HG03097 (cell line): ENCODE data around the gene PPP1CB.
A peak's percentile ranks its signal among the peaks of the same experiment; 100 is the strongest.
"Not testable (repeated sequence)": the region's sequence is repeated elsewhere in the genome, so short reads cannot be mapped to it uniquely, and the experiment has no call there.

ENCODE experiments used
- ATAC-seq: cut with Tn5 transposase; IDR thresholded peaks from one replicate; pipeline ENCODE4 v1.9.1; 2021; ENCODE audit not compliant: unreplicated experiment, low FRiP score

The PPP1CB gene

DNA sequence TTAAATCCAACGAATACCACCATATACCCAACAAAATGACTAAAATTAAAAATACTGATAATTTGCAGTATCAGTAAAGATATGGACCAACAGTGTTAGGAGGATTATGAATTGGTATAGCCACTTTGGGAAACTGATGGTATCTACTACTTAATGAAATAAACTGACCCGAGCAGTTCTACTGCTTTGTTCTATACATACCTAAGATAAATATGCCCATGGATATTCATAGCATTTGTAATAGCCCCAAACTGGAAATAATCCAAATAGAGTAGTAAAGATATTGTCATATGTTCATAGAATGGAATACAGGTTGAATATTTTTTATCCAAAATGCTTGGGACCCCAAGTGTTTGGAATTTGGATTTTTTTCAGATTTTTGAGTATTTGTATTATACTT is 20.7 kb downstream of the PPP1CB start:
- no peak for ATAC-seq

DNA sequence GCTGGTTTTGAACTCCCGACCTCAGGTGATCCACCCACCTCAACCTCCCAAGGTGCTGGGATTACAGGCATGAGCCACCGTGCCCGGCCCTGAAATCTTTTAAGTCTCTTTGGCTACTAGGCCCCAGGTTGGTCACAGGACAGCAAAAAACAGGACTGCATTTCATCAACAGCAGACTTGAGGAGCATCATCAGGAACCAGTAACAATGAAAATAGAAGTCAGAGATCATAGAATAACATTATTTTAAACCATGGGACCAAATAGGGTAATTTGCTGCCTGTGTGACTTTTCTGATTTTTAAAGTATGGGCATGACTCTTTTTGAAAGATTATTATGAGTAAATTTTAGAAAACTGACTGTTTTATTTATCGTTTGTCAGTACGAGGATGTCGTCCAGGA is 24.8 kb downstream of the PPP1CB start:
- ATAC-seq = no peak

DNA sequence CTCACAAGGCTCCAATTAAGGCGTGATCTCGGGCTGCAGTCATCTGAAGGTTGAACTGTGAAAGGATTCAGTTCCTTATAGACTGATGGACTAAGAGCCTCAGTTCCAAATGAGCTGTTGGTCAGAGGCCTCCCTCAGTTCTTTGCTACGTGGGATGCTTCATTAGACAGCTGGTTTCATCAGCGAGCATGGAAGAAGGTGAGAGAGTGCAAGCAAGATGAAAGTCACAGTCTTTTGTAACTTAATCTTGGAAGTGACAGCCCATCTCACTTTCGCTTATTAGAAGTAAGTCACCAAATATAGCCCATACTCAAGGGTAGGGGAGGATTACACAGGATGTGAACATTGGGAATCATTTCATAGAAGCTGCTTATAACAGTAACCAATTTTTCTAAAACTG is 26.8 kb downstream of the PPP1CB start:
- ATAC-seq = no peak

DNA sequence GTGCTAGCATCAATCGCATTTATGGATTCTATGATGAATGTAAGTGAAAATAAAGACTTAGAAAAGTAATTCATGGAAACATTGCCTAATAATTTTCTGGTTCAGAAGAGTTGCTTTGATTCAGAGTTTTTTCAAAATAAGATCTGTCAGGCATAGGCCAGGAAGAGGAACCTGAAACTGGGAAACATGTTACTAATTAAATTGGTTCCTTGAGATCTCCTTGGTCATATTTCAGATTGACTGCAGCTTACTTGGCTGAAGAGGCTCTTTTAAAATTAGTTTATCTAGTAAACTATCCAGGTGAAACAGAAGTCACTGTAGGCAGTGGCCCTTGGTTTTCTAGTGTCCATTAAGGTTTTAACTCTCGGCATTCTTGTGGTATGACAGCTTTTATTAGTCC is 27.4 kb downstream of the PPP1CB start:
- ATAC-seq = no peak

DNA sequence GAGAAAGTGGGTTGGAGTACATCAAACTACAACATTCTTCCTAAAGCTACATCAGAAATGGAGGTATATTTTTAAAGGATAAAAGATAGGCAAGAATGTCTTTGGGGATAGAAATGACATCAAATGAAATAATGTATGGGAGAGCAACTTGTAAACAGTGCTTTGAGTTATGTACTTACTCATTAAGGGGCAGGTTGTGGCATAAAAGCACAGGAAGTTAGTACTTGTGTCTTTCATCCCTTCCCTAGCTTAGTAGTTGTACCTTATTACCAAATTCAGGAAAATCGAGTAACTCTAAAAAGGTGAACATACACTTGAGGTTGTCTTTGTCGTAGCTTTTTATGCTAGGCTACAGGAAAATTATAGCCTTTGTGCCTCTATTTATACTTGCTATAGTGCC is 28.9 kb downstream of the PPP1CB start:
- no peak for ATAC-seq

DNA sequence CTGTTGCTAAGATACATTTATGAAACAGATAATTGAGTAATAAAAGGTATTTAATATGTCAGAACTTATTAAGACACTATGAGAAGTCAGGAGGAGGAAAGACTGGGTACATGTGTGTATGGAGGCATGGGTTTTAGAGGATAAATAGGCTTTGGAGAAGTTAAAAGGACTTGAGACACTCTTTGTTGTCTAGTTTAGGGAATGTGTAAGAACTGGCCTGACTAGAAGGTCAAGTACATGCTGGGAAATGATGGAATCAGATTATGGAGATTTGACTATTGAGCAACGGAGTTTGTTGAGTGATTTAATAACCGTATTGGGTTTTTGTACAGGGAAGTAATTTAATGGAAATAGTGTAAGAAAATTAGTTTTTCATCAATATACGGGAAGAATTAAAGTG is 30.8 kb downstream of the PPP1CB start:
- ATAC-seq = no peak

DNA sequence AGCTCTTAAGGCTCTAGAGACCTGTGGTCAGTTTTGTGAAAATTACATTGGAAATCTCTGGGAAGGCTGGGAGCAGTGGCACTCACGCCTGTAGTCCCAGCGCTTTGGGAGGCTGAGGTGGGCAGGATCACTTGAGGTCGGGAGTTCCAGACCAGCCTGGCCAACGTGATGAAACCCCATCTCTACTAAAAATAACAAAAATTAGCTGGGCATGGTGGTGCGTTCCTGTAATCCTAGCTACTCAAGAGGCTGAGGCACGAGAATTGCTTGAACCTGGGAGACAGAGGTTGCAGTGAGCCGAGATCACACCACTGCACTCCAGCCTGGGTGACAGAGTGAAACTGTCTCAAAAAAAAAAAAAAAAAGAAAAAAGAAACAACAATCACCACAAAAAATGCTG is 32.9 kb downstream of the PPP1CB start:
- ATAC-seq = not testable (repeated sequence)

DNA sequence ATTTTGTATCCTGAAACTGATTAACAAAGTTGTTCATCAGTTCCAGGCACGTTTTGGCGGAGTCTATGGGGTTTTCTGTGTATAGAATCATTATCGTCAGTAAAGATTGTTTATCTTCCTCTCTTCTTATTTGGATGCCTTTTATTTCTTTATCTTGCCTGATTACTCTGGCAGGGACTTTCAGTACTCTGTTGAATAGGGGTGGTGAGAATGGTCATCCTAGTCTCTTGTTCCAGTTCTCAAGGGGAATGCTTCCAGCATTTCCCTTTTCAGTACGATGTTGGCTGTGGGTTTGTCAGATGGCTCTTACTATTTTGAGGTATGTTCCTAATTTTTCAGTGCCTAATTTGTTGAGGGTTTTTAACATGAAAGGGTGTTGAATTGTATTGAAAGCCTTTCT is 45.0 kb downstream of the PPP1CB start:
- no peak for ATAC-seq

DNA sequence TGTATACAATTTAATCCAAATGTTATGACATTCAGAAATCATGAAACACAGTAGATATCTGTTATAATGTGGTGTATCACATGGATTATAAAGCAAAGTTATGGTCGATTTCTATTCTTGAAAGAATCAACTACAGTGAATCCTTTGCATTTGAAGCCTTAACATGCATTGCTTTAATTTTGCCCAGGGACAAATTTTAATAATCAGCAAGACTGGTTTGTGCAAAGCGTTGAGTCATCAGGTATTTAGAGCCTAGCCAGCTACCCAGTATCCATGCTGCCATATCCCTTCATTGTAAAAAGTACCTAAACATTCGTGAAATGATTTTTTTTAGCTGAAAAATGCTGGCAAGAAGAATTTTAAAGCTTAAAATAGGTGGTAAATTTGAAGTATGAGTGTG is 50.1 kb downstream of the PPP1CB start:
- no peak for ATAC-seq

DNA sequence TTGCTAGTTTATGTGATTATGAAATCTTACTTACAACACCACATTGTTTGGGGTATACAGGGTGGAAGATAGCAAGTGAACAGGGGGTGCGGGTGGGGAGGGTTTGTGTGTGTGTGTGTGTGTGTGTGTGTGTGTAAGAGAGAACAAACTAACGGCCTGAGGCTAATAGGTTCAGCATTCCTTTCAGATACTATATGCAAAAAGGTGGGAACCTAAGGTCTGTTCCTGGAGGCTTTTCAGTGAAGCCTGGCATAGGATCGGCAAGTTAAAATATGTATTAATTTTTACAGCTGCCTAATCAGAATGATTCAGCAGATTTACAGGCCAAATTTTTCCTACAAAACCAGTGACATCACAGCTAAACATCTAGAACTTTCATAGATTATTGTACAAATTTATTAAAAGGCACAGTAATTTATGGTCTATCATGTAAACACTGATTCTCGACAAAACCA is 51.4 kb downstream of the PPP1CB start:
- no peak for ATAC-seq

DNA sequence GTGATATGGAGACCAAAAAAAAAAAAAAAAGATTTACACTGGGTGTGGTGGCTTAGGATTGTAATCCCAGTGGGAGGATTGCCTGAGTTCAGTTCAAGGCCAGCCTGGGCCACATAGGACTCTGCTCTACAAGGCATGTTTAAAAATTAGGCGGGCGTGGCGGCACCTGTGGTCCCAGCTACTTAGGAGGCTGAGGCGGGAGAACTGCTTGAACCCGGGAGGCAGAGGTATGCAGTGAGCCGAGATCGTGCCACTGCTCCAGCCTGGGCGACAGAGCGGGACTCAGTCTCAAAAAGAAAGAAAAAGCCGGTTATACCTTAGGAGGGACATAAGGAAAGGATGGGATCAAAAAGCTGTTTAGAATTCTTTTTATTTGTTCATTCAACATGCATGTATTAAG is 58.3 kb downstream of the PPP1CB start:
- ATAC-seq = no peak

DNA sequence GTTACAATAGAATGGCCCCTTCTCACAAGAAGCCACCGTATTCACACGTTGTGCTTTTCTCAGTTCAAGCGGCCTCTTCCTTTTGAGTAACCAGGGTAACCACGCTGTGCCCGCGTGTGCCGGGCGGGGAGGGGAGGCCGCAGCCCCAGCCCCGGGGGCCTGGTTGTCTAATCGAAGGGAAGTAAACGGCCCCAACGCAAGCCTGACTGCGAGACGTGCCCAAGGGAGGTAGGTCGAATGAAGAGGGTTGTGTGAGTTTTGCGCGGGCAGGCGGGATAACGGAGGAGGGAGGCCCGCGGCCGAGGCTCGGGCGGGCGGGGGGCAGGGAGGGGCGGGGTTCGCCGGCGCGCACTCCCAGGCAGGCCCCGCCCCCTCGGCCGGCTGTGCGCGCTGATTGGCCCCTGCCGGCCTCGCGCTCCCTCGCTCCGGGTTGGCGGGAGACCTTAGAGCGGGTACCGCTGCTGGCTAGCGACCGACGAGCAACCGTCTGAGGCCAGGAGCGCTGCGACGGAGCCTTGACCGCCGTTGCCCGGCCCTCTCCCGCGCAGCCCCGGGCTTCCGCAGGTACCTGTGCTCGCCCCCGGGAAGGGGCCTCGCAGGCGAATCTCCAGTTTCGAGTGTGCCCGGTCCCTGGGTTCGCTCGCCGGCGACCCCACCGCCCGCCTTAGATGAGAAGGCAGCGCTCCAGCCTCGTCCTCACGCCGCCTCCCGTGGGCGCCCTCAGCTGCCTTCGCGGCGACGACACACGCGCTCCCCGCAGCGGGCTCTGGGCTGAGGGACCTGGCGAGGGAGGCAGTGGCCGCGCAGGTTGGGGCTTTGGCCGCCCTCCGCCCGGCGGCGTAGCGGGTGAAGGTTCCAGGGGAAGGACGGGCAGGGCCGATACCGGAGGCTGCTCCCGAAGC is 59.0 kb downstream of the PPP1CB start, which contains the start of gene SPDYA:
Gene SPDYA, plus strand, starts transcription at position 451 of the 902 bp plus-strand sequence. CDS start 5,181 bp downstream, outside the sequence.
- ATAC-seq = peak; percentile 68

DNA sequence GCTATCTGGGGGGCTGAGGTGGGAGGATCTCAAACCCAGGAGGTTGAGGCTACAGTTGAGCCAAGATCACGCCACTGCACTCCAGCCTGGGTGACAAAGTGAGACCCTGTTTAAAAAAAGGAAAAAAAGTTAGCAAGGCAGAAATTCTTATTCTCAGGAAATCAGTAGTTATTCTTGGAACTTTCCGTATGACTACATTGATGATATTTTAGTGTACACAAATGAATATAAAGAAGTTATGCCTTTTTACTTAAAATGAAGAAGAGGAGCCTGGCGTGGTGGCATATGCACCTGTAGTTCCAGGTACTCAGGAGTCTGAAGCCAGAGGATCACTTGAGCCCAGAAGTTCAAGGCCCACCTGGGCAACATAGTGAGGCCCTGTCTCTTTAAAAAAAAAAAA is 66.4 kb downstream of the PPP1CB start:
- ATAC-seq = no peak

DNA sequence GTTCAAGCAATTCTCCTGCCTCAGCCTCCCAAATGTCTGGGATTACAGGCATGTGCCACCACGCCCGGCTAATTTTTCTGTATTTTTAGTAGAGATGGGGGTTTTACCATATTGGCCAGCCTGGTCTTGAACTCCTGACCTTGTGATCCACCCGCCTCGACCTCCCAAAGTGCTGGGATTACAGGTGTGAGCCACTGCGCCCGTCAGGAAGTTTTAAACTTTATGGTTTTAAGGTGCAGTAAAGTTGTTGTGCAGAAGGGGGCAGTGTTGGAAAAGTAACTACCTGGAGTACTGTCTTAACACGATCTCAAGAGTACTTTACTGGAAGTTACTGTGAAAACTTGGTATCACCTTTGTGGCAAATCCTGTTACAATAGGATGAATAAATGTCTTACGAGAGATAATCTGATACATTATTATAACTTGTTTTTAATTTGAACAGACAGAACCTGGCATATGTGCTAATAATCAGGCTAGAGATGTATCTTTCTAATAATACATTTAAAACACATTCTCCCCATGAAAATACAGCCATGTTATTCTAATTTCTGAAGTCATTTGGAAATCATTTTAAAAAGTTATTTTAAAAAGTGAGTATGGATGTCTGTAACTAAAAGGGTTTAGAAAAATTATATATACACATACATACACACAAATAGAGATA is 69.8 kb downstream of the PPP1CB start:
- ATAC-seq = no peak

DNA sequence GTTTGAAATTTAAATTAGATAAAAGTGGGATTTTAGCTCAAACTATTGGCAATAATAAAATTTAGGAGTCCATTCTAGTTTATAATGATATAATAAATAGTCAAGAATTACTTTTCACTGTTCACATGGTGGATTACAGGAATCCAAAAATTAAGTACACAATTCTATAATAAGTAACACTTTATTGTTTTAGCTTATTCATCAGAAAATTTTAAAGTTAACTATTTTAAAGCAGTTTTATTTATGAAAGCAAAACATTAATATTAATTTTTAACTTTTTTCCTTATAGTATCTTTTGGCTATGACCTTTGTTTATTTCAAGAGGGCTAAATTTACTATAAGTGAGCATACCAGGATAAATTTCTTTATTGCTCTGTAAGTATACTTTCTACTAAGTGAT is 70.4 kb downstream of the PPP1CB start:
- no peak for ATAC-seq

DNA sequence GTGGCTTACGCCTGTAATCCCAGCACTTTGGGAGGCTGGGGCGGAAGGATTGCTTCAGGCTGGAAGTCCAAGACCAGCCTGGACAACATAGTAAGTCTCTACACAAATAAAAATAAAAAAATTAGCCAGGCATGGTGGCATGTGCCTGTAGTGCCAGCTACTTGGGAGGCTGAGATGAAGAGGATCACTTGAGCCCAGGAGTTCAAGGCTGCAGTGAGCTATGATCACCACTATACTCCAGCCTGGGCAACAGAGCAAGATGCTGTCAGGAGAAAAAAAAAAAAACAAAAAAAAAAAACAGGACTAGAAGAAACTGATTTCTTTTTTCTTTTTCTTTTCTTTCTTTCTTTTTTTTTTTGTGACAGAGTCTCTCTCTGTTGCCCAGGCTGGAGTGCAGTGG is 72.6 kb downstream of the PPP1CB start:
- ATAC-seq = no peak

DNA sequence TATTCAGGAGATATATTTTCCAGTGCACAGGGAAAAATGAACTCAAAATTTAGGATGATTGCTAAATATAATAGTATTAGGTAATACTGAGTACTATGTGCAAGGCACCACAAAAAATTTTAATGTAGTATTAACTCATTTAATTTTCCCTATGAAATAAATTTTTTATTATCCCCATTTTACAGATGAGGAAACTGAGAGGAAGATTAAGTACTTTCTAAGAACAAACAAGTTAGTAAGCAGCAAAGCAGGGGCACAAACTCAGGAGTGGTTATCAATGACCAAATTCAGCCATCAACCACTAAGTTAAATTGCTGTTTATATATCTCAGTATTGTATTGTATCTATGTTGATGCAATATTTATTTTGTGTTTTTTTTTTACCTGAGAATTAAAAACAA is 73.2 kb downstream of the PPP1CB start:
- ATAC-seq = no peak

DNA sequence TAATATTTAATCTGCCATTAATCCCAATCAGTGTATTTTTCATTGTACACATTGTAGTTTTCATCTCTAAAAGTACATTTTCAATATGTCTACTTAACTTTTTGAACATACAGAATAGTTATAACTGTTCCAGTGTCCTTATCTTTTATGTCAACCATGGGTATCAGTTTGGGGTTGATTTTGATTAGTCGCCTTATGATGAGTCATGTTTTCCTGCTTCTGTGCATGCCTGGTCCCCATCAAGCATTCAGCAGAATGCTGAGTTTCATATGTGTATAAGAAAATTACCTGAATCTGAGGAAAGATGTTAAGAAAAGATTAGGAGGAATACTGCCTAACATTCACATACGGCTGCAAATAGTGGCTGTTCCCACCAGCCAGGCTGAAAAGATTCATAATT is 76.8 kb downstream of the PPP1CB start:
- no peak for ATAC-seq

DNA sequence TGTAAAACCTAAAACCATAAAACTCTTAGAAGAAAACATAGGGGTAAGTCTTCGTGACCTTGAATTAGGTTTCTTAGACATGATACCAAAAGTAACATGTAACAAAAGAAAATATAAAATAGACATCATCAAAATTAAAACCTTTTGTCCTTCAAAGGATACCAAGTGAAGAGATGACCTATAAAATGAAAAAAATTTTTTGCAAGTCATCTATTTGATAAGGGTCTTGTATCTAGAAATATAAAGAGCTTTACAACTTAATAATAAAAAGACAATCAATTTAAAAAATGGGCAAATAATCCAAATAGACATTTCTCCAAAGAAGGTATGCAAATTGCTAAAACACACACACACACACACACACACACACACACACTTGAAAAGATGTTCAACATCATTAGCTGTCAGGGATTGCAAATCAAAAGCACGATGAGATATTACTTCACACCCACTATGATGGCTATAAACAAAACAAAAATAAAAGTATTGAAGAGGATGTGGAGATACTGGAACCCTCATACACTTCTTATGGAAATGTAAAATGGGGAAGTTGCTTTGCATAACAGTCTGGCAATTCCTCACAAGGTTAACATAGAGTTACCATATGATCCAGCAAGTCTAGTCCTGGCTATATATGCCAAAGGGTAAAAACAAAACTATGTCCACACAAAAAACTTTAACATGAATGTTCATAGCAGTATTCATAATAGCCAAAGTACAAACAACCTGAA is 82.3 kb downstream of the PPP1CB start:
- ATAC-seq = no peak

DNA sequence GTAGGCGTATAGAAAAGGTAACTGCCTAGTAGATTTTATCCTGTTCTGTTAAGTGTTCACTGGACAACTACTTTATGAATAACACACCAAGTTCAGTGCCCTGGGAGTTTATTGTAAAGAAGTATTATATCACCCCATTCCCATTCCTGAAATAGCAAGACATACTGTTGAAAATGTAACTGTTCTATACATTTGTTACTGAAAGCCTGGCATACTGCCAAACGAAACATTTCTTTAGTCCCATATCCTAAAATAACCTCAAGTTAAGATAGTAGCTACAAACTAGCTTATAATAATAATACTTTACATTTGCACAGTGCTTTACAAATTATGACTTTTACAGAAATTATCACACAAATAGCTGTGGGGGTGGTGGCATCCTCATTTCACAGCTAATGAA is 84.2 kb downstream of the PPP1CB start:
- no peak for ATAC-seq

DNA sequence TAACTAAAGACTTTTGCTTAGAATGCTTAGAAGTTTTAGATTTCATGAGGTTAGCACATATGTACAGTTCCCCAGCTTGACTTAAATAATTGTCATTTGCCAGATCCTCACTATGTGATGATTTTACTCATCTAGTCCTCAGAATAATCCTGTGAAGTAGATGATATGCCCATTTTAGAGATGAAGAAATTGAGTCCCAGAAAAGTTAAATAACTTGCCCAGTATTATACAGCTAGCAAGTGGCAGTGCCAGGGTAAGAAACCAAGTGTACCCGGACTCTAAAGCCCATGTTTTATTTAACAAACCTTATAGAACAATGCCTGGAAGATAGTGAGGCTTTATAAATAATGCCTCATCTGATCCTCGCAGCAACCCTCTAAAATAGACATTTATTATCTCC is 87.3 kb downstream of the PPP1CB start:
- ATAC-seq = no peak
